Activated naive CD8-positive, alpha-beta T cell treated with anti-CD3 and anti-CD28 coated beads, Interleukin-2, amount 50 U/mL, for 16 hours (primary cell): ENCODE results near the gene BCL3.
"Not testable (repeated sequence)": the region's sequence is repeated elsewhere in the genome, so short reads cannot be mapped to it uniquely, and the experiment has no call there.

Experiments
- DNase-seq: peaks from one replicate; pipeline ENCODE4 v3.0.0-alpha.2; 2020; ENCODE audit warnings: low read depth, low spot score

BCL3 gene

GRCh38 chr19:44758596-44758995 lies 10.1 kb downstream of the BCL3 start:
- no peak for DNase-seq

DNA sequence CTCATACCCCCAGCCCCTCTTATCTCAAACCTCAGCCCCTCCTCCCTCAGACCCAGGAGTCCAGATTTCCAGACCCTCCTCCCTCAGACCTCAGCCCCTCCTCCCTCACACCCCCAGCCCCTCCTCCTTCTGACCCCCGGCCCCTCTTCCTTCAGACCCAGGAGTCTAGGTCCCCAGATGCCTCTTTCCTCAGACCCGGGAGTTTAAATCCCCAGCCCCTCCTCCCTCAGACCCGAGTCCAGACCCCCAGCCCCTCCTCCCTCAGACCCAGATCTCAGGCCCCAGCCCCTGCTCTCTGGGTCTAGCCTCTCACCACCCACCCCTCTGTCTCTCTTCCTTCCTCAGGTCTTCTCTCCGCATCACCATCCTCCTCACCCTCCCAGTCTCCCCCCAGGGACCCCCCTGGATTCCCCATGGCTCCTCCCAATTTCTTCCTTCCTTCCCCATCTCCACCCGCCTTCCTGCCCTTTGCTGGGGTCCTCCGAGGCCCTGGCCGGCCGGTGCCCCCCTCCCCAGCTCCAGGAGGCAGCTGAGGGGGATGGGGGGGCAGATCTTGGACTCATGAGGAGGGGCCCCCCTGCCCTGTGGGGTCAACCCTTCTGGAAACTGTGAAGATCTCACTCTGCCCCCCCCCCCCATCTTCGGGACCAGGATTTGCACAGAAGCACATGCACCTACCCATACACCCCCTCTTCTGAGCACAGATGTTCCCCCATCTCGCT lies 10.7 kb downstream of the BCL3 start:
- DNase-seq, result no peak

- DNase-seq, result no peak
Observed at GRCh38 chr19:44762038-44762437, 13.5 kb downstream of the BCL3 start.

DNA sequence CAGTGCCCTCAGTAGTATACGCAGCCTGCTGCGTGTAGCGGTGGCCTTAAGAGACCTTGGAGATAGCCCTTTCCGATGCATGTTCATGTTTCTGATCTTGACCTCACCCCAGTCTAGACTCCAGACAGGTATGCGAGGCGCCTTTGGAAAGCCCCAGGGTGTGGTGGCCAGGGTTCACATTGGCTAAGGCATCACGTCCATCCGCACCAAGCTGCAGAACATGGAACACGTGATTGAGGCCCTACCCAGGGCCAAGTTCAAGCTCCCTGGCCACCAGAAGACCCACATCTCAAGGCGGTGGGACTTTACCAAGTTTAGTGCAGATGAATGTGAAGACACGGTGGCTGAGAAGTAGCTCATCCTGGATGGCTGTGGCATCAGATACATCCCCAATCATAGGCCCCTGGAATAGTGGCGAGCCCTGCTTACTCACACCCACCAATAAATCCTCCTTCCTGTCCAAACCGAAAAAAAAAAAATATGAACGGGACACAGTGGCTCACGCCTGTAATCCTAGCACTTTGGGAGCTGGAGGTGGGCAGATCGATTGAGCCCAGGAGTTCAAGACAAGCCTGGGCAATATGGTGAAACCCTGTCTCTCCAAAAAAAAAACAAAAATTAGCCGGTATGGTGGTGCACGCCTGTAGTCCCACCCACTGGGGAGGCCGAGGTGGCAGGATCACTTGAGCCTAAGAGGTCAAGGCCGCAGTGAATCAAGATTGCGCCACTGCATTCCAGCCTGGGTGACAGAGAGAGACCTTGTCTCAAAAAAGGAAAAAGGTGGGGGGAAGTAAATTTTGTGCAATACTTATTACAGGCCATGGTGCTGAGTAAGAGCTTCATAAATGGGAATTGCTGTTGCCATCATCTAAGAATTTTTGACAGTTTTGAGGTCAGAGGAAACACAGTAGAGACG lies 16.8 kb downstream of the BCL3 start:
- DNase-seq, result no peak

DNA sequence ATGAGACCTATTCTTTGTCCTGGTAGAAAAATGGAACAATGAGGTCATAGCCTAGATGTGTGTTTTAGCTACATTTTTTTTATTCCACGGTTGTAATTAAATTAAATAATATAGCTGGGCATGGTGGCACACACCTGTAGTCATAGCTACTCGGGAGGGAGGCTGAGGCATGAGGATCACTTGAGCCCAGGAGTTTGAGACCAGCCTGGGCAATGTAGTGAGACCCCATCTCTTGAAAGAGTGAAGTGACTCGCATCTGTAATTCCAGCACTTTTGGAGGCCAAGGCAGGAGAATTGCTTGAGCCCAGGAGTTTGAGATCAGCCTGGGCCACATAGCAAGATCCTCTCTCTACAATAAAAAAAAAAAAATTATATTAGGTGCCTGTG lies 17.4 kb downstream of the BCL3 start:
- no peak for DNase-seq

DNA sequence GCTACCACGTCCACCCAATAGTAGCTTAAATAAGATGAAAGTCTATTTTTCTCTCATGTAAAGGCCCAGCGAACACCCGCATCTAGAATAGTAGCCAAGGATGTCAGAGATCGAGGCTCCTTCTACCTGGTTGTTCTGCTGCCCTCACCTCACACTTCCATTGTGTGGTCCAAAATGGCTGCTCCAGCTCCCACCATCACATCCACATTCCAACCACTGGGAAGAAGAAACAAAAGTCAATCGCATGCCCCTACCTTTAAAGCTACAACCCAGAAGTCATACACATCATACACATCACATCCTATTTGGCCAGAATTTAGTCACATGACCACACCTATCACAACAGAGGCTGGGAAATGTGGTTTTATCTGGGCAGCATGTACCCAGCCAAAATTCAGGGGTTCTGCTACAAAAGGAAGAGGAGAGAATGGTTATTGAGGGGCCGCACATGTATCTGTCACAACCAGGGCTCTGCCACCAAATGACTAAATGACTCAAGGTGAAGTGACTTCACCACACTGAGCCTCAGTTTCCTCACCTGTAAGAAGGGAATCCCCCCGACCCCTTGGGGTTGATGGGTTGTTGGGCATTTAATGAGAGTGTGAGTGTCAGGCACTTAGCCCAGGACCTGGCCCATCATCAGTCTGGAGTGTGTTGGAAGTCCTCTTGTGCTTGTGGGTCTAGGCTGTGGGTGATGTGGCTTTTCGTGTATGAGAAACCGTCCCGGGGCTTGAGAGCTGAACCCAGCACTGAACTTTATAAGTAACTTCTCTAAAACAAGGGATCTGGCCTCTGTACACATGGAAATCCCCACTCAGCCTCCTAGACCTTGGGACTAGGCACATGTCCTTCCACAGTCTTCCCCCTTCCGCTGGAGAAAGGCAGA lies 19.0 kb downstream of the BCL3 start:
- DNase-seq, result no peak

DNA sequence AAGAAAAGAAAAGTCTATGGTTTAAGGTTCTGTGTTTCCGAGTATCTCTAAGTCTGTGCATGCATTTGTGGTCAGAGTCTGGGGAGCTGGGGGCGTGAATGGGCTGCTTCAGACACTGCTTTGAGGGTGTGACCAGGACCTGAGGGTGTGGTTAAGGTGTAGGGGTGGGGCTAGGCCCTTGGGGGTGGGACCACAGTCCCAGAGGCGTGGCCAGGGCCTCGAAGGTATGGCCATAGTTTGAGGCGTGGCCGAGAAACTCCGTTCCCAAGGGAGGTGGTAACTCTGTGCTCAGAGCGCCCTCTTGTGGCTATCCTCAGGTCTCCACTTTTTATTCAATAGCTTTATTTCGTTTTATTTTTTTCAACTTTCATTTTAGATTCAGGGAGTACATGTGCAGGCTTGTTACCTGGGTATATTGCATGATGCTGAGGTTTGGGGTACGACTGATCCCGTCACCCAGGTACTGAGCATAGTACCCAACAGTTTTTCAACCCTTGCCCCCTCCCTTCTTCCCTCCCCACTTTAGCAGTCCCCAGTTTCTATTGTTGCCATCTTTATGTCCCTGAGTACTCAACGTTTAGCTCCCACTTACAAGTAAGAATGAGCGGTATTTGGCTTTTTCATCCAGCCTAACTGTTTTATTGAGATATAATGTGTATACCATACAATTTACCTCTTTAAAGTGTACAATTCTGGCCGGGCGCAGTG lies 22.2 kb downstream of the BCL3 start:
- DNase-seq, result peak; percentile 92

GRCh38 chr19:44772144-44772543 lies 23.6 kb downstream of the BCL3 start:
- not testable (repeated sequence) for DNase-seq

DNA sequence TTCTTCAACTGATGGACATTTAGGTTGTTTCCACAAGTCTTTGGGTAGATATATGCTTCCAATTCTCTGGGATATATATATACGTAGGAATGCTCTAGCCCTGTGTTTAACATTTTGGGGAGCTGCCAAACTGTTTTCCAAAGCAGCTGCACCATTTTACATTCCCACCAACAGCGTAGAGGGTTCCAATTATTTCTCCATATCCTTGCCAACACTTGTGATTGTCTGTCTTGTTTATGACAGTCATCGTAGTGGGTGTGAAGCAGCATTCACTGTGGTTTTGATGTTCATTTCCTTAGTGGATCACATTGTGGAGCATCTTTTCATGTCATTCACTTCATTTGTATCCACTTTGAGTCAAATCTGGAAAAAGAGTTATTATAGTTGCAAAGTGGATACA lies 24.5 kb downstream of the BCL3 start:
- no peak for DNase-seq

DNA sequence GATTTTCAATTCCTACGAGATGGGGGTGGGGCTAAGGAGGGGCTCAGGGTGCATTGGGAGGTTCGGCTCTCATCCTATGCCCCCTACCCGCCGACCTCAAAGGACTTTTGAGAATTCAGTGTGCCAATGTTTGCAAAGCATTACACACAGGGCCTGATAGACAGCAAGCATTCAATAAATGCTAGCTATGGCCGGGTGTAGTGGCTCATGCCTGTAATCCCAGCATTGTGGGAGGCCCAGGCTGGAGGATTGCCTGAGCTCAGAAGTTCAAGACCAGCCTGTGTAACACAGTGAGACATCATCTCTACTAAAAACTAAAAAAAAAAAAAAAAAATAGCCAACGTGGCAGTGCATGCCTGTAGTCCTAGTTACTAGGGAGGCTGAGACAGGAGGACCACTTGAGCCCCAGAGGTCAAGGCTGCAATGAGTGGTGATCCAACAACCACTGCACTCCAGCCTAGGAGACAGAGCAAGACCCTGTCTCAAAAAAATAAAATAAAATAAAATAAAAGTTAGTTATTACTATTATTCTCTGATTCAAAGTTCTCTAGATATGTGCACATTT lies 27.2 kb downstream of the BCL3 start:
- no peak for DNase-seq

DNA sequence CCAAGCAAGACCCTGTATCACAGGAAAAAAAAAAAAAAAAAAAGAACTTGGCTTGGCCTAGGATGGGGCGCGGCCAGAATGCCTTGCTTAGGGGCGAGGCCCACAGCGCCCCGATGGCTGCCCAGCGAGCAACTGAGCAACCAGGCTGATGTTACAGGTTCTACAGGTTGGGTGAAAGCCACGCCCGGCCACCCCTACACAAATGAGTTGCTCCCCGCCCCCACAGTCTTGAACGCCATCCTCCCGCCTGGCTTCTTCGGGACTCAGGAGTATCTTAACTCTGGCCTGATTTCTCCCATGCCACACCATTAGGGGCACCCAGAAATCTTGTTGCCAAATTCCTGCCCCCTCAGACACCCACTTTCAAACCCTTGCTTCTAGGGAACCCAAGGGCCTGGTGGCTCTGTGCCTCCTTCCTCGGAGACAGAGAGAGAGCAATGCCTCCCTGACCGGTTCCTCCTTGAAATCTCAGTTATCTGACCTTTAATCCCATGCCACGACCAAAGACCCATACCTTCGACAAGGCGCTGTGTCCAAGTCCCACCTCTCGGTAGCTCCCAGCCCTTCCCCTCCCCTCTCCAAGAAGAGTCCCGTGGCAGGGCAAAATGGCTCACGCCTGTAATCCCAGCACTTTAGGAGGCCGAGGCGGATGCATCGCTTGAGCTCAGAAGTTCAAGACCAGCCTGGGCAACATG lies 28.0 kb downstream of the BCL3 start:
- no peak for DNase-seq

GRCh38 chr19:44777715-44778347 lies 29.3 kb downstream of the BCL3 start, which contains the start of gene CBLC:
CBLC (plus strand) TSS chr19:44777890; CDS start chr19:44777932, 42 bp downstream.
- DNase-seq, result no peak

GRCh38 chr19:44779150-44779549 lies 30.6 kb downstream of the BCL3 start:
- DNase-seq, result no peak

- DNase-seq, result not testable (repeated sequence)
Observed at GRCh38 chr19:44781694-44782093, 33.2 kb downstream of the BCL3 start.

DNA sequence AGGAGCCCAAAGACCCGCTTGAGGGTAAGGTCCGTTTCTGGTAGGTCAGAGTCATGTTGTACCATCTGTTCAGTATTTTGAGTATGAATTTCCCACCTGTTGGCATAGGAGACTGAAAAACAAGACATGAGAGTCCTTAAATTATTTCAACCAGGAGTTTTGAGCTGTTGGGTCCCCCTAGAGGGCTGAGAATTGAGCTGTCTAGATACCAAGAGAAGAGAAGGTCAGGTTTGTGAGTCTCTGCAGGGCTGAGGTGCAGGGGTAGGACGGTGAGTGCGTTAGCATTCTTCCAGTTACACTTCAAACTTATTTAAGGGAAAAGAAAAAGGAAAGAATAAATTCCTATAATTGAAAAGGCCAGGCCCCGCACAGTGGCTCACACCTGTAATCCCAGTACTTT lies 34.2 kb downstream of the BCL3 start:
- DNase-seq, result no peak

DNA sequence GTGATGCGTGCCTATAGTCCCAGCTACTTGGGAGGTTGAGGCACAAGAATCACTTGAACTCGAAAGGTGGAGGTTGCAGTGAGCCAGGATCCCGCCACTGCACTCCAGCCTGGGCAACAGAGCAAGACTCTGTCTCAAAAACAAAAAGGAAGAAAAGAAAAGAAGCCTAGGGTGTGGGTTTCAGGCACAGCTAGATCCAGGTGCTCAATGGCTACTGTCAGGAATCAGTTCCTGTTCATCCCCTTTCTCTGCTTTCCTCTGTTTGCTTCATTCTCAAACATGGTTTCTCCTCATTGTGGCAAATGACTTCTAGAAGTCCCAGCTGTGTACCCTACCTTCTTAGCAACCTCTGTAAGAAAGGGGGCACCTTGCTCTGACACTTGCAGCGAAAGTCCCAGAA lies 35.0 kb downstream of the BCL3 start:
- no peak for DNase-seq

- no peak for DNase-seq
Observed at GRCh38 chr19:44785271-44785670, 36.8 kb downstream of the BCL3 start.

- DNase-seq, result no peak
Observed at GRCh38 chr19:44785993-44786392, 37.5 kb downstream of the BCL3 start.

DNA sequence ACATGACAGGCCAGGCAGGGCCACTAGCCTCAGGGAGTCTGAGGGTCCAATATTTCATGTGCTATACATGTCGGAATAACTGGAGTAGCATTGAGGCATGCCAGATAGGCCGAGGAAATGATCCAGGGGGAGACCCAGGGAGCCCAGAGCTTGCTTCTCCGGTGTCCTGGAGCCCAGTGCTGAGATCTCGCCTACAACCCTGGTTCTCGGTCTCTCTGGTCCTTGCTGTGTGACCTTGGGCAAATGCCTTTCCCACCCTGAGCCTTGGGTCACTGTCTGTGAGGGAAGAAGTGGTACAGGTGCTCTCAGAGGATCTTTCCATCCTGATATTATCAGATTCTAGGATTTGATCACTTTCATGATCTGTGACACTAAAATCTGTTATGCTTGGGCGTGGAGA lies 40.5 kb downstream of the BCL3 start:
- DNase-seq, result no peak
